Measurements from ENCODE around the gene NXPH4.

NXPH4 gene

DNA sequence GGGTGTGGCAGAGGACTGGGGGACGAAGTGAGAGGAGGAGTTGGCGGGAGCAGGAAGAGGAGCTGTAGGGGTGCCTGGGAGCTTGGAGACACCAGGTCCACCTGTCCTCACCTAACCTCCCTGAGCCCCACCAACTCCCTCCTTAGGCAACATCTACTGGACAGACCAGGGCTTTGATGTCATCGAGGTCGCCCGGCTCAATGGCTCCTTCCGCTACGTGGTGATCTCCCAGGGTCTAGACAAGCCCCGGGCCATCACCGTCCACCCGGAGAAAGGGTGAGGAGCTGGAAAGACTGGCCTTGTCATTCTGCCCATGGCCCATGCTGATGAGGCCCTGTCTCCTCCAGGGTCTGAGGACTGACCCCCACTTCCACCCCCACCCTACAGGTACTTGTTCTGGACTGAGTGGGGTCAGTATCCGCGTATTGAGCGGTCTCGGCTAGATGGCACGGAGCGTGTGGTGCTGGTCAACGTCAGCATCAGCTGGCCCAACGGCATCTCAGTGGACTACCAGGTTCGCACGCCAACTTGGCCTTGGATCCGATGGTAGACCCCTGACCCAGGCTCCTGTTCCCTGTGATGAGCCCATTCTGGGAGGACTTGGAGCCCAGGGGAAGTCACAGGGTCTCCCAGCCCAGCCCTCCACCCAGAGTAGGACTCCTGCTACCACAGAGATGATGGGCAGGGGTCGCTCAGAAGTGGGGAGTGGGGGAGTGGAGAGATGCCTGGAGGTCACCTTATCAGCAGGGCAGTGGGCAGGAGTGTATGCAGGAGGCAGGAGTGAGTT lies 32.5 kb upstream of the NXPH4 start:
- no peak for DNase-seq

DNA sequence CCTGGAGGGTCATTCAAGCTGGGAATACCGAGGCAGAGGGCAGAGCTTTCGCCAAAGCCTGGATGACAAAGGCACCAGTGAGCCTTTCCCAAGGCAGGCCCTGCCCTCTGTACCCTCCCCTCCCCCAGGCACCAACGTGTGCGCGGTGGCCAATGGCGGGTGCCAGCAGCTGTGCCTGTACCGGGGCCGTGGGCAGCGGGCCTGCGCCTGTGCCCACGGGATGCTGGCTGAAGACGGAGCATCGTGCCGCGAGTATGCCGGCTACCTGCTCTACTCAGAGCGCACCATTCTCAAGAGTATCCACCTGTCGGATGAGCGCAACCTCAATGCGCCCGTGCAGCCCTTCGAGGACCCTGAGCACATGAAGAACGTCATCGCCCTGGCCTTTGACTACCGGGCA lies 31.2 kb upstream of the NXPH4 start:
- no peak for DNase-seq

DNA sequence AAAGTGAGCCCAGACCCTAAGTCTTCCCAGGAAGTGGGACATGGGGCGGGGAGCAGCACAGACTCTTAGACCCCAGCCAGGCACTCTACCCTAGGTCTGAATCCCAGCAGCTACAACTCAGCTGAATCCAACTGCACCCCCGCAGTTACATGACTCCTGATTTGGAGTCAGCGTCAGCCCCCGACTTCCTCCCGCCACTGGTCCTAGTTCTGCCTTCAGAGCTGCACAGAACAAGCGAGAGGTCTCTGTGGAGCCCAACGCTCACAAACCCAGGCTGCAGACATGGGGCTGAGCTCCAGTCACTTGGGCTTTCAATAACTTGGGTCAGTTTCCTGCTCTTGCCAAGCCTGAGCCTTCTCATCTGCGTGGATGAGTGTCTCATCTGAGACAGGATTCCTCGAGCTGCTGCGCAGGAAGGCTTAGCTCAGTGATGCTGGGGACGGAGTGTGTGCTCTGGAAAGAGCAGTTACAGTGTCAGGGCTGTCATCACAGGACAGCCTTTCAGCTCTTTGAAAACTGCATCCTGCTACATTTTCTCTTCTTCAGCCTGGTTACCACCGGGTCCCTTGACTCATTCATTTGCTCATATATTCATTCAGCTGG lies 30.6 kb upstream of the NXPH4 start:
- no peak for DNase-seq

DNA sequence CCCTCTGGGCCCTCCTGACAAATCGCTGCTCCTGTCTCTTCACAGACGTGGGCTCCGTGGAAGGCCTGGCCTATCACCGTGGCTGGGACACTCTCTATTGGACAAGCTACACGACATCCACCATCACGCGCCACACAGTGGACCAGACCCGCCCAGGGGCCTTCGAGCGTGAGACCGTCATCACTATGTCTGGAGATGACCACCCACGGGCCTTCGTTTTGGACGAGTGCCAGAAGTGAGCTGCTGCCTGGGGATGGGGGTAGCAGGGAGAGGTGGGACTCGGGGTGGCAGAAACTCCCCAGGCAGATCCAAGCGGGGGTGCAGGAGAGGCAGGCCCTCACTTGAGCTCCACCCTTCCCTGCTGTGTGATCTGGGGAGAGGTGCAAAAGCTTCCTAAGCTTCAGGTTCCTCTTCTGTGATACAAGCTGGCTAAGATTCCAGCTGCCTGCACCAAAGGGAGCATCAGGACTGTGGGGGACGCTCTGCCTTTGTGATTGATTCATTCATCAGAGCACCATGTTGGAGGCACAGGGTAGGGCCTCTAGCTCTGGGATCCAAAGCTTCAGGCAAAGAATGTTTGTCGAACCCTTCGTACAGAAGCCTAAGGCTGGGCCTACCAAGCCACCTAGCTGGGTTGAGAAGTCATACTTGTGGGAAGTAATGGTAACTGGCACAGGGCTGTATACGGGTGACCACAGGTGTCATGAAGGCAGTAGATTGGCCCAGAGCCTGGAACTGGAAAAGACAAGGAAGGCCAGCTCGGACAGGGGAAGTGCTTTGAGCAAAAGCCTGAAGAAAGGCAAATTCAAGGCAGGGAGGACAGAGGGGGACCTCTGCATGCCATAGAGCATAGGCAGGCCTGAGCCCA lies 29.1 kb upstream of the NXPH4 start:
- DNase-seq: no peak

DNA sequence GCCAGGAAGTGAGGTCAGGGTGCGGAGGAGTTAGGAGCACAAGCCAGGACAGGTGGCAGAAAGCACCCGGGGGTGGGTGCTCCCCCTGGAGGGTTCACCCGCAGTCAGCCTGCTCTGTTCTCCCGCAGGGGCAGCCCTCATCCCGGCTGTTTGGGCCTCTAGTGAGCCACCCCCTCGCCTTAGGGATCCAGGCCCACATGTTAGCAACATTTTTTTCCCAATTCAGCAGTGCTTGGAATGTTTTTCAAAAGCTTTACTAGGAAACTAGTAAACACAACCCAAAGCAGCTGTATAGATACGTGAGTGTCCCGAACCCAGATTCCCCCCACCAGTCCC lies 28.5 kb upstream of the NXPH4 start:
- no peak for DNase-seq

DNA sequence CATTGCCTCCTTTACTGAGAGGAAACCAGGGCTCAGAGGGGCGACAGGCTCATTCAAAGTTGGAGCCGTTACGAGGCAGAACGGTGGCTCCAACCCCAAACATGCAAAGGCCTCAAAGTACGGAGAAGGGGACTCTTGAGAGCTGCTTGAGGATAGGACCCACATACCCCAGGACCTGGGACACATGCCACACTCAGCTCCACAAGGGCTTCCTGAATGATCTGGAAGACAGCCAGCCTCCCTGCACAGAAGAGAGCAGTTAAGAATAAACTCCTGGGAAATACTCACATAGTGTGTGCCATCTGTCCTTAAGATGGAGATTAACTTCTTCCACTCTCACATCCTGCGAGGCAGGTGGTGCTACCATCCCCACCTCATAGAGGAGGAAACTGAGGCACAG lies 26.6 kb upstream of the NXPH4 start:
- no peak for DNase-seq

DNA sequence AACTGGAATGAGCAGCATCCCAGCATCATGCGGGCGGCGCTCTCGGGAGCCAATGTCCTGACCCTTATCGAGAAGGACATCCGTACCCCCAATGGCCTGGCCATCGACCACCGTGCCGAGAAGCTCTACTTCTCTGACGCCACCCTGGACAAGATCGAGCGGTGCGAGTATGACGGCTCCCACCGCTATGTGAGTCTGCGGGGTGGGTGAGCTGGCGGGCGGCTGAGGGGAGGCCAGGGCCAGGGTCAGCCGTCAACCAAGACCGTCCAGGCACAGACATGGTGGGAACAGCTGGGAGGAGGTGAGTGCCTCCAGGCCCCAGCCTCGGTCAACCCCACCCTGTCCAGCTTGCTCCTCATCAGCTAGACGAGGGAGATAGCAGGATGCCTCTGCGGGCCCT lies 25.8 kb upstream of the NXPH4 start:
- DNase-seq: no peak

DNA sequence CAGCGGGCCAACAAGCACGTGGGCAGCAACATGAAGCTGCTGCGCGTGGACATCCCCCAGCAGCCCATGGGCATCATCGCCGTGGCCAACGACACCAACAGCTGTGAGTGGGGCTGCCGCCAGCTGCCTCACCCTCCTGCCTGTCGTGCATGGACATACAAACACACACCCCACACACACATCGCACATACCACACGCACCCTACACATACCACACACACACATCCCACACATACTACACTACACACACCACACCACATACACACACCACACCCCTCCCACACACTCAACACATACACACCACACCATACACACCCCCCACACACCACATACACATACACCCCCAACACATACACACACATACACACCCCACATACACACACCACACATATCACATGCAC lies 25.2 kb upstream of the NXPH4 start:
- DNase-seq: no peak

DNA sequence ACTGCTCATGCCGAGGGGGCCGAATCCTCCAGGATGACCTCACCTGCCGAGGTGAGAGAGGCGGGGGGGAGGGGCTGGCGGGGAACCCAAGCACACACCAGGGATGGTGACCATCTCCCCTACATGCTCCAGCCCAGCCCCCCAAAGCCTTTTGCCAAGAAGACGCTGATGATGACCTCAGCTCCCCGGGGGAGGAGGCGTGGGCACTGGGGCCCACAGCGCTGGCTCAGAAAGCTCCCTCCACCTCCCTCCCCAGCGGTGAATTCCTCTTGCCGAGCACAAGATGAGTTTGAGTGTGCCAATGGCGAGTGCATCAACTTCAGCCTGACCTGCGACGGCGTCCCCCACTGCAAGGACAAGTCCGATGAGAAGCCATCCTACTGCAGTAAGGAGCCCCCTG lies 23.7 kb upstream of the NXPH4 start:
- DNase-seq: no peak

DNA sequence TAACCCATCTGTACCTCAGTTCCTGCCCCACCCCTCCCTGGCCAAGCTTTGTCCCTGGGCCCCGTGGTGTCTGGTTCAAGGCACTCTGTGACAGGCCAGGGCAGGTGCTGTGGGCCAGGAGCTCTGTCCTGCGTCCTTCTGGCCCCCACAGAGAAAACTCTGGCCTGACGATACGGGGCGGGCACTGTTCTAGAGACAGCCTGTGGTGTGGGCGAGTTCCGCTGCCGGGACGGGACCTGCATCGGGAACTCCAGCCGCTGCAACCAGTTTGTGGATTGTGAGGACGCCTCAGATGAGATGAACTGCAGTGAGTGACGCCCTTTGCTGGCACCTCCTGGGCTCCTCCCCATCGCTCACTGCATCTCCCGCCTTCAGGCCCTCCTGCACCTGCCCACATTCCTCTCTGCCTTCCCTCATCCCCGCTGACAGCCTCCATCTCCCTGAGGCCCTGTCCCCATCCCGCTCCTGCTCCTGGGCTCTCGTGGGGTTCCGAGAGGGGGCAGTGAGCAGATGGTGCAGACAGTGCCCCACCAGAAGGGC lies 22.8 kb upstream of the NXPH4 start:
- DNase-seq: no peak

DNA sequence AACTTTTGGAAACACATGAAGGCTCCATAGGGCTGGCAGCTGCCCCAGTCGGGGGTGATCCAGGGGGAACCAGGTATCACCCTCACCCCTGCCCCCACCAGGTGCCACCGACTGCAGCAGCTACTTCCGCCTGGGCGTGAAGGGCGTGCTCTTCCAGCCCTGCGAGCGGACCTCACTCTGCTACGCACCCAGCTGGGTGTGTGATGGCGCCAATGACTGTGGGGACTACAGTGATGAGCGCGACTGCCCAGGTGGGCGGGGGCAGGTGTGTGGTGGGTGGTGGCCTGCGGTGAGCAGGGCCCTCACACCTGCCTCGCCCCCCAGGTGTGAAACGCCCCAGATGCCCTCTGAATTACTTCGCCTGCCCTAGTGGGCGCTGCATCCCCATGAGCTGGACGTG lies 22.3 kb upstream of the NXPH4 start:
- no peak for DNase-seq

DNA sequence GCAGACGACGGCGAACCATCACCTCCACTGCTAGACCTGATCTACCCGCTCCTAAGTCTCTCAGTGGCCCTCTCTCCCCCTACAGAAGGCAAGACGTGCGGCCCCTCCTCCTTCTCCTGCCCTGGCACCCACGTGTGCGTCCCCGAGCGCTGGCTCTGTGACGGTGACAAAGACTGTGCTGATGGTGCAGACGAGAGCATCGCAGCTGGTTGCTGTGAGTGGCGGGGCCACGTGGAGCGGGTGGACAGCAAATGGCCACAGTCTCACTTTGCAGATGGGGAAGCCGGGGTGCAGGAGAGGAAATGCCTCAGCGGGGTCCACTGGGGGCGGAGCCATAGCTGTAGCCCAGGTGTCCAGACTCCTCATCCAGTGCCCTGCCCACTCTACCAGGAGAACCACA lies 21.4 kb upstream of the NXPH4 start:
- DNase-seq: no peak

DNA sequence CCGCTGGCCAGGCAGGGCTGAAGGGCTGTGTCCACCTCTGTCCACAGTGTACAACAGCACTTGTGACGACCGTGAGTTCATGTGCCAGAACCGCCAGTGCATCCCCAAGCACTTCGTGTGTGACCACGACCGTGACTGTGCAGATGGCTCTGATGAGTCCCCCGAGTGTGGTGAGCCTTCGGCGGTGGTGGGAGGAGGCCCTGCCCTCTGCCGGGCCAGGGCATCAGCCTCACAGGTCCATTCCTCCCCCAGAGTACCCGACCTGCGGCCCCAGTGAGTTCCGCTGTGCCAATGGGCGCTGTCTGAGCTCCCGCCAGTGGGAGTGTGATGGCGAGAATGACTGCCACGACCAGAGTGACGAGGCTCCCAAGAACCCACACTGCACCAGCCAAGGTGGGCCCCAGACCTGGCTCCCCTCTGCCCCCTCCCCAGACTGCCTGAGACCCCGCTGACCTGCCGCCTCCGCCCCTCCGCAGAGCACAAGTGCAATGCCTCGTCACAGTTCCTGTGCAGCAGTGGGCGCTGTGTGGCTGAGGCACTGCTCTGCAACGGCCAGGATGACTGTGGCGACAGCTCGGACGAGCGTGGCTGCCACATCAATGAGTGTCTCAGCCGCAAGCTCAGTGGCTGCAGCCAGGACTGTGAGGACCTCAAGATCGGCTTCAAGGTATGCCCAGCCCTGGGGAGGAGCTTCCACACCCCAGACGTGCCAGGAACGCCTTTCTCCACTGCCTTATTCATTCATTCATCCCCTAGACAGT lies 20.8 kb upstream of the NXPH4 start:
- no peak for DNase-seq

DNA sequence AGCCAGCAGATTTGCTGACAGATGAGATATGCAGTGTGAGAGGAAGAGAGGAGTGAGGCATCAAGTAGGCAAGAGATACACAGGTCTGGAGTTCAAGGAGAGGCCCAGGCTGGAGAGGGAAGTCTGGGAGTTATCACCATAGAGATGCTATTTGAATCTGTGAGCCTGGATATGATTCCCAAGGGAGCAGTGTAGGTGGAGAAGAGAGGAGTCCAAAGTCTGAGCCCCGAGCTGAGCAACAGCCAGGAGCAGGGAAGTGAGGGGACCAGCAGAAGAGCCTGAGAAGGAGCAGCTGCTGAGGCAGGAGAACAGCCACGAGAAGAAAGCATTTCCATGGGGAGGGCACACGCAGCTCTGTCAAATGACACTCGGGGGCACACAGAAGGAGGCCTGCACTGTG lies 20.2 kb upstream of the NXPH4 start:
- no peak for DNase-seq

DNA sequence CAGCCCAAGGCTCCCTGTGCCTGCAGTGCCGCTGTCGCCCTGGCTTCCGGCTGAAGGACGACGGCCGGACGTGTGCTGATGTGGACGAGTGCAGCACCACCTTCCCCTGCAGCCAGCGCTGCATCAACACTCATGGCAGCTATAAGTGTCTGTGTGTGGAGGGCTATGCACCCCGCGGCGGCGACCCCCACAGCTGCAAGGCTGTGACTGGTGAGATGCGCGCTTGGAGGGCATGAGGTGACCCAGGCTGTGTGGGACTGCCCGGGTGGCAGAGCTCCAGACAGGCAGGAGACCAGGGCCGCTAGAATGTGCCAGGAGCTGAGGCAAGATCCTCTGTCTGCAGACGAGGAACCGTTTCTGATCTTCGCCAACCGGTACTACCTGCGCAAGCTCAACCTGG lies 19.6 kb upstream of the NXPH4 start:
- DNase-seq: no peak

DNA sequence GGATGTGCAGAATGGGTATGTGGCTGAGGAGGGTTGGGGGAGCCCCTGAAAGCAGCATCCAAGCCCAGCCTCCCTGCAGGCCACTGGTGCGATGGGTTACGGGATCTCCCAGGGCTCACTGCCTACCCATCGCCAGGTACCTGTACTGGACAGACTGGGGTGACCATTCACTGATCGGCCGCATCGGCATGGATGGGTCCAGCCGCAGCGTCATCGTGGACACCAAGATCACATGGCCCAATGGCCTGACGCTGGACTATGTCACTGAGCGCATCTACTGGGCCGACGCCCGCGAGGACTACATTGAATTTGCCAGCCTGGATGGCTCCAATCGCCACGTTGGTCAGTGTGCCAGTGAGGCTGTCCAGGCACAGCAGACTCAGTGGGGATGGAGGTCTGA lies 18.3 kb upstream of the NXPH4 start:
- no peak for DNase-seq

DNA sequence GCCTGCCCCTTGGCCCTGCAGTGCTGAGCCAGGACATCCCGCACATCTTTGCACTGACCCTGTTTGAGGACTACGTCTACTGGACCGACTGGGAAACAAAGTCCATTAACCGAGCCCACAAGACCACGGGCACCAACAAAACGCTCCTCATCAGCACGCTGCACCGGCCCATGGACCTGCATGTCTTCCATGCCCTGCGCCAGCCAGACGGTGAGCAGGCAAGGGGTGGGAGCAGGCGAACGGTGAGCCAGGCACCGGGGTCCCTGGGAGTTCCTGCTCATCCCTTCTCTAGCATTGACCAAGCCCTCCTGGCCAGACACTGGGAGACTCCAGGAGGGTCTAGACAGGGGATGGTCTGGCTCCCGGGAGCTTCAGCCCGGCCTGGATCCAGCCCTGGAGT lies 17.4 kb upstream of the NXPH4 start:
- DNase-seq: no peak

DNA sequence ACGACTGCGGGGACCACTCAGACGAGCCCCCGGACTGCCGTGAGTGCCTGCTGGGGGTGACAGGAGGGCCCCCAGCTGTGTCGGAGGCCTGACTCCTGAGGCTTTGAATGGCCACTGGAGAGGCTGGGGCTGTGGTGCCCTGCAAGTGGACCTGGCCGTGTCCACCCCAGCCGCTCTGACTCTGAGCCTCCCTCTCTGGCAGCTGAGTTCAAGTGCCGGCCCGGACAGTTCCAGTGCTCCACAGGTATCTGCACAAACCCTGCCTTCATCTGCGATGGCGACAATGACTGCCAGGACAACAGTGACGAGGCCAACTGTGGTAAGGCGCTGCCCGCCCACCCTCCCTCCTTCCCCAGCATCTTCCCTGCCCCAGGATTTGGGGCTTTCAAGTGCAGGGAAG lies 16.1 kb upstream of the NXPH4 start:
- DNase-seq: no peak

DNA sequence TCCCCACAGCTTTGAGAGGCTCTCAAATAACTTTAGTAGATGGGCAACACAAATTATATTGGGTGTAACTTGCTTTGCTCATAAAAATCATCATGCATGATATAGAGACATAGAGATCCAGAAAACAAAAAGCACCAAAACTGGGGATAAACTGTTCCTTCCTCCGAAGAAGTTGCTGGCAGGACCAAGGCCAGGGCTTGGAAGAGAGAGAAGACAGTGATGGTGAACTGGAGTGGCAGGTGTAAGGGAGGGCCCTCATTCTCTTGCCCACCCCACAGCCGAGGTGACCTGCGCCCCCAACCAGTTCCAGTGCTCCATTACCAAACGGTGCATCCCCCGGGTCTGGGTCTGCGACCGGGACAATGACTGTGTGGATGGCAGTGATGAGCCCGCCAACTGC lies 15.4 kb upstream of the NXPH4 start:
- DNase-seq: no peak

DNA sequence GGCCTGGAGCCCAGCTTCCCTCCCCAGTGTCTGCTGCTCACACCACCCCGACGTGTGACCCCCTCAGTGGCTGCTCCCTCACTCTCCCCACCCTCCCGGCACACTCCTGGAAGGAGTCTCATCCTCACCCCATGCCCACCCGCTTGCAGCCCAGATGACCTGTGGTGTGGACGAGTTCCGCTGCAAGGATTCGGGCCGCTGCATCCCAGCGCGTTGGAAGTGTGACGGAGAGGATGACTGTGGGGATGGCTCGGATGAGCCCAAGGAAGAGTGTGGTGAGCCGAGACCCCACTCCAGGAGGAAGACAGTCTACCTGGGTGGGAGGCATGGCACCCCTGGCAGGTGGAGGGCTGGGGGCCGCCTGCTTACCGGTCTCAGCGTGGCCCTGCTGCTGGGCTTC lies 15.0 kb upstream of the NXPH4 start:
- no peak for DNase-seq

DNA sequence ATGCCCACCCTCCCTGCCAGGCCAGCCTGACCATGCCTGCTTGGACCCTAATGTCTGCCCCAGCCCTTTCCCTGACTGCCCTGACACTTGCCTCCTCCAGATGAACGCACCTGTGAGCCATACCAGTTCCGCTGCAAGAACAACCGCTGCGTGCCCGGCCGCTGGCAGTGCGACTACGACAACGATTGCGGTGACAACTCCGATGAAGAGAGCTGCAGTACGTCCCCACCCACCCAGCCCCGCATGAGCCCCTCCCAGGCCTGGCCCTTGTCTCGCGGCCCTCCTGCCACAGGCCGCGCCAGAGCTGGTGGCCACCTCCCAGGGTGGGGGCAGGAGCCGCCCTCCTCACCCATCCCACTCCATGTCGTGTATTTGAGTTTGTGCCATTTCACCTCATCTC lies 14.3 kb upstream of the NXPH4 start:
- no peak for DNase-seq

DNA sequence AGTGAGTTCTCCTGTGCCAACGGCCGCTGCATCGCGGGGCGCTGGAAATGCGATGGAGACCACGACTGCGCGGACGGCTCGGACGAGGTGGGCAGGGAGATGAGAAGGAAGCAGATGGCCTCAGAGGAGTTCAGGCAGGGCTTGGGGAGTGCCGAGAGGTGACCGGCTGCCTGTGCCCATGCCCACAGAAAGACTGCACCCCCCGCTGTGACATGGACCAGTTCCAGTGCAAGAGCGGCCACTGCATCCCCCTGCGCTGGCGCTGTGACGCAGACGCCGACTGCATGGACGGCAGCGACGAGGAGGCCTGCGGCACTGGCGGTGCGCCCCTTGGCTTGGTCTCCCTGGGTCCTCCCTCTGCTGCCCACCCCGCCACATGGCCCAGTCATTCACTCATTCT lies 13.4 kb upstream of the NXPH4 start:
- DNase-seq: no peak

DNA sequence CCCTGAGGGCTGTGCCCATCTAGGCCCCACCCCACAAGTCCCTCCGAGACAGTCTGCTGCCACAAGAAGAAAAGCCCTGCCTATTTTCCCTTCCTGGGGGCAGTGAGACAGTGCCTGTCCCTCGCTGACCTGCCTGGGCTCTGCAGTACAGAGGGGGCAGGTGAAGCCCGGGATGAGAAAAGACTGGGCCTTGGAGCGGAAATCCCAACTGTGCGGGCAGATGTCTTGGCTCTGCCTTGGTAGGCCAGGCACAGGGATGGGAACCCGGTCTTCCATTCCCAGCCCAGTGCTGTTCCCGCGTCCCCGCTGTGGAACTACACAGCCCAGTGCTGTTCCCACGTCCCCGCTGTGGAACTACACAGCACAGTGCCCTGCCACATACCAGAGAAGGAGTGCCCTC lies 12.8 kb upstream of the NXPH4 start:
- no peak for DNase-seq
